Natural killer cell (primary cell): ENCODE data around the gene MYH10. TPM values are rescaled to one million over a fixed set of nuclear protein-coding genes. Genes with fewer than 3 reads are reported as not detected.

Experiments used
- ATAC-seq, 3 donors: fragments of 150-1000 bp in 2 of 3; fragments of 200-7000 bp in 1 of 3; cut with Tn5 transposase; 1 replicate in 1 of 3; 2 replicates in 2 of 3; pipeline ENCODE4 v1.10.0; 2021; ENCODE audit warnings: mild to moderate bottlenecking in 2 of 3, moderate library complexity in 2 of 3
- DNase-seq, 2 donors: peaks; one replicate each; pipeline versions ENCODE4 v3.0.0 to v3.0.0-alpha.2; 2013 to 2021; ENCODE audit warnings: mixed read lengths in 1 of 2
- H3K27ac ChIP-seq: one replicate; pipeline ENCODE4 v1.5.1; 2013; ENCODE audit warnings: mild to moderate bottlenecking, low read length
- H3K27me3 ChIP-seq: one replicate; pipeline ENCODE4 v1.6.1; 2013; ENCODE audit warnings: low read length; ENCODE audit not compliant: control insufficient read depth, insufficient read depth
- H3K36me3 ChIP-seq: one replicate; pipeline ENCODE4 v1.6.1; 2013; ENCODE audit warnings: low read length; ENCODE audit not compliant: control insufficient read depth, insufficient read depth
- H3K4me1 ChIP-seq: one replicate; pipeline ENCODE4 v1.6.1; 2013; ENCODE audit warnings: low read length; ENCODE audit not compliant: control insufficient read depth, insufficient read depth
- H3K4me3 ChIP-seq: one replicate; pipeline ENCODE4 v1.5.1; 2013; ENCODE audit warnings: low read length
- H3K9me3 ChIP-seq: one replicate; pipeline ENCODE4 v1.6.1; 2013; ENCODE audit warnings: low read length; ENCODE audit not compliant: control insufficient read depth, insufficient read depth
- H3K27ac Mint-ChIP-seq, 2 donors: one replicate each; pipeline ENCODE4 v1.8.0; 2022; ENCODE audit warnings: mild to moderate bottlenecking in 2 of 2, mixed read lengths in 2 of 2, moderate library complexity in 1 of 2
- H3K27me3 Mint-ChIP-seq, 2 donors: one replicate each; pipeline ENCODE4 v1.8.0; 2022; ENCODE audit warnings: low read depth in 2 of 2, mixed read lengths in 2 of 2
- H3K36me3 Mint-ChIP-seq: one replicate; pipeline ENCODE4 v1.8.0; 2022; ENCODE audit warnings: mixed read lengths
- H3K4me1 Mint-ChIP-seq, 2 donors: one replicate each; pipeline ENCODE4 v1.8.0; 2022; ENCODE audit warnings: mixed read lengths in 2 of 2
- H3K4me3 Mint-ChIP-seq: one replicate; pipeline ENCODE4 v1.8.0; 2022; ENCODE audit warnings: mild to moderate bottlenecking, moderate library complexity, mixed read lengths
- H3K9me3 Mint-ChIP-seq, 2 donors: one replicate each; pipeline ENCODE4 v1.8.0; 2022; ENCODE audit warnings: mixed read lengths in 2 of 2
- CTCF ChIP-seq: fragments of 200-600 bp; IDR thresholded peaks from one replicate; pipeline ENCODE4 v1.8.0; 2022; ENCODE audit warnings: antibody characterized with exemption
- WGBS: methylation state at CpG from one replicate; pipeline ENCODE4 v1.1.7; 2013; ENCODE audit warnings: missing lambda C conversion rate; ENCODE audit not compliant: insufficient coverage; 5-methylcytosine and 5-hydroxymethylcytosine counted together
- intact Hi-C: fragments of 100-400 bp; cut with micrococcal nuclease; formaldehyde crosslinking; loops from one replicate; pipeline ENCODE4 v1.14.2; 2022
- total RNA-seq, 4 donors: library from RNA; stranded (reverse); fragments of 120-200 nt in 1 of 4; gene quantifications; one replicate each; pipeline versions ENCODE4 v1.2.3 to v1.2.4, GENCODE V29; 2013 to 2022

Gene MYH10
- total RNA-seq, 3 donors from 2014 or later (not counting 1 experiment from before 2014, with no cell fraction given) = 0.28 to 1.5 (median 1.0) TPM

- WGBS = 70% methylated on average over 3 of the region's 3 CpGs
- no peaks in the 10 kb centered on the region for H3K36me3 Mint-ChIP-seq
Measured at GRCh38 chr17:8659758-8660410, 29.4 kb upstream of the MYH10 start.

GRCh38 chr17:8658810-8659209, 28.3 kb upstream of the MYH10 start:
- intact Hi-C loops = no loop called here
- H3K4me3 Mint-ChIP-seq = no peak overlapping the region
- no peaks in the 10 kb centered on the region for H3K36me3 ChIP-seq
- no peaks in the 10 kb centered on the region for H3K4me1 Mint-ChIP-seq
- H3K27ac ChIP-seq = no peak overlapping the region
- H3K4me1 ChIP-seq = no peaks in the 10 kb centered on the region
- peaks cover 7 to 8% of the 10 kb centered on the region in 2 donors for H3K27me3 Mint-ChIP-seq
- DNase-seq = no peak
- H3K4me3 ChIP-seq = no peak overlapping the region
- H3K9me3 ChIP-seq = no peaks in the 10 kb centered on the region
- no peak for TF ChIP-seq CTCF
- 92% methylated on average over 6 of the region's 6 CpGs for WGBS
- no peak overlapping the region for H3K27ac Mint-ChIP-seq
- ATAC-seq = no peak
- H3K9me3 Mint-ChIP-seq = no peaks in the 10 kb centered on the region
- no peaks in the 10 kb centered on the region for H3K27me3 ChIP-seq
- no peaks in the 10 kb centered on the region for H3K36me3 Mint-ChIP-seq

More at GRCh38 chr17:8659758-8660410, 29.4 kb upstream of the MYH10 start:
- H3K4me1 Mint-ChIP-seq = no peaks in the 10 kb centered on the region
- Histone ChIP-seq H3K27me3 (no peaks in the 10 kb centered on the region), H3K4me1 (no peaks in the 10 kb centered on the region), H3K4me3 (no peak overlapping the region), H3K27ac (no peak overlapping the region), H3K9me3 (no peaks in the 10 kb centered on the region), H3K36me3 (no peaks in the 10 kb centered on the region)
- no peak for TF ChIP-seq CTCF
- peaks cover 7 to 8% of the 10 kb centered on the region in 2 donors for H3K27me3 Mint-ChIP-seq
- H3K27ac Mint-ChIP-seq = no peak overlapping the region
- no peak overlapping the region for H3K4me3 Mint-ChIP-seq
- no peak for DNase-seq
- intact Hi-C loops = no loop called here
- no peaks in the 10 kb centered on the region for H3K9me3 Mint-ChIP-seq
- ATAC-seq = peak in 1 of 3 donors; percentile 33

GRCh38 chr17:8656693-8657092, 26.2 kb upstream of the MYH10 start:
- no peak for TF ChIP-seq CTCF
- no peaks in the 10 kb centered on the region for H3K27me3 ChIP-seq
- ATAC-seq (no peak), DNase-seq (no peak)
- H3K9me3 ChIP-seq = no peaks in the 10 kb centered on the region
- intact Hi-C loops = no loop called here
- Mint-ChIP-seq H3K27ac (no peak overlapping the region), H3K4me1 (no peaks in the 10 kb centered on the region), H3K4me3 (no peak overlapping the region), H3K27me3 (peaks cover 5 to 15% of the 10 kb centered on the region in 2 donors), H3K9me3 (no peaks in the 10 kb centered on the region), H3K36me3 (no peaks in the 10 kb centered on the region)
- H3K27ac ChIP-seq = no peak overlapping the region
- H3K4me3 ChIP-seq = no peak overlapping the region
- no peaks in the 10 kb centered on the region for H3K36me3 ChIP-seq
- WGBS = 95% methylated on average over 2 of the region's 4 CpGs
- no peaks in the 10 kb centered on the region for H3K4me1 ChIP-seq

- Histone ChIP-seq H3K27ac (no peak overlapping the region), H3K4me1 (no peaks in the 10 kb centered on the region), H3K27me3 (no peaks in the 10 kb centered on the region), H3K4me3 (no peak overlapping the region), H3K36me3 (no peaks in the 10 kb centered on the region), H3K9me3 (no peaks in the 10 kb centered on the region)
- intact Hi-C loops = no loop called here
- no peak for TF ChIP-seq CTCF
- Mint-ChIP-seq H3K4me1 (no peaks in the 10 kb centered on the region), H3K27ac (no peak overlapping the region), H3K36me3 (no peaks in the 10 kb centered on the region), H3K4me3 (no peak overlapping the region), H3K9me3 (no peaks in the 10 kb centered on the region), H3K27me3 (peaks cover 10 to 22% of the 10 kb centered on the region in 2 donors)
- ATAC-seq (no peak), DNase-seq (no peak)
- 85% methylated on average over 2 of the region's 4 CpGs for WGBS
Measured at GRCh38 chr17:8654822-8655221, 24.3 kb upstream of the MYH10 start.
